Karpas-422 (cell line): Measurements from ENCODE around the gene RBM11. TPM values are rescaled to one million over a fixed set of nuclear protein-coding genes. Genes with fewer than 3 reads are reported as not detected.
A peak's percentile ranks its signal among the peaks of the same experiment; 100 is the strongest.
"Not testable (repeated sequence)": the region's sequence is repeated elsewhere in the genome, so short reads cannot be mapped to it uniquely, and the experiment has no call there.

ENCODE experiments used
- DNase-seq: peaks from one replicate; pipeline ENCODE4 v3.0.0-alpha.2; 2015
- H2AFZ ChIP-seq: fragments of 200-600 bp; sonication (generic); 2 replicates; pipeline ENCODE4 v1.6.1; 2014; ENCODE audit warnings: antibody characterized with exemption, low read length, mixed read lengths
- H3K27ac ChIP-seq: fragments of 200-600 bp; sonication (generic); 2 replicates; pipeline ENCODE4 v1.5.1; 2014; ENCODE audit warnings: mild to moderate bottlenecking, low read length, moderate library complexity
- H3K27me3 ChIP-seq: fragments of 200-600 bp; sonication (generic); 2 replicates; pipeline ENCODE4 v1.6.1; 2014; ENCODE audit warnings: low read length, mixed read lengths
- H3K36me3 ChIP-seq: fragments of 200-600 bp; sonication (generic); 2 replicates; pipeline ENCODE4 v1.6.1; 2014; ENCODE audit warnings: low read length, mixed read lengths; ENCODE audit not compliant: insufficient read depth
- H3K4me1 ChIP-seq: fragments of 200-600 bp; sonication (generic); 2 replicates; pipeline ENCODE4 v1.6.1; 2014; ENCODE audit warnings: mild to moderate bottlenecking, low read length, mixed read lengths
- H3K4me2 ChIP-seq: fragments of 200-600 bp; sonication (generic); 2 replicates; pipeline ENCODE4 v1.6.1; 2014; ENCODE audit warnings: low read length, low read depth, mild to moderate bottlenecking; ENCODE audit not compliant: poor library complexity, severe bottlenecking
- H3K4me3 ChIP-seq: fragments of 200-600 bp; sonication (generic); 2 replicates; pipeline ENCODE4 v1.5.1; 2014; ENCODE audit warnings: mild to moderate bottlenecking, antibody characterized with exemption, low read length, mixed read lengths
- H3K79me2 ChIP-seq: fragments of 200-600 bp; sonication (generic); 2 replicates; pipeline ENCODE4 v1.6.1; 2014; ENCODE audit warnings: mild to moderate bottlenecking, low read length, mixed read lengths
- H3K9ac ChIP-seq: fragments of 200-600 bp; sonication (generic); 2 replicates; pipeline ENCODE4 v1.6.0; 2014; ENCODE audit warnings: low read length
- H3K9me2 ChIP-seq: fragments of 200-600 bp; sonication (generic), shearing (Covaris generic); replicated peaks from 2 replicates; pipeline ENCODE4 v1.6.0; 2014; ENCODE audit warnings: mild to moderate bottlenecking, low read length, moderate library complexity; ENCODE audit not compliant: insufficient read depth
- H3K9me3 ChIP-seq: fragments of 300-700, 200-600 bp; sonication (generic); 2 replicates; pipeline ENCODE4 v1.6.1; 2014; ENCODE audit warnings: low read length, mixed read lengths
- H4K20me1 ChIP-seq: fragments of 200-600 bp; sonication (generic); 2 replicates; pipeline ENCODE4 v1.6.1; 2014; ENCODE audit warnings: mild to moderate bottlenecking, antibody characterized with exemption, low read length, low read depth; ENCODE audit not compliant: insufficient read depth
- total RNA-seq: library from RNA; depleted of rRNA; stranded (reverse); fragments of >200 nt; shearing (Covaris generic); gene quantifications from 2 replicates; pipeline ENCODE4 v1.2.3, GENCODE V29; 2014; ENCODE audit warnings: low replicate concordance; rRNA removed

RBM11 gene, protein sequence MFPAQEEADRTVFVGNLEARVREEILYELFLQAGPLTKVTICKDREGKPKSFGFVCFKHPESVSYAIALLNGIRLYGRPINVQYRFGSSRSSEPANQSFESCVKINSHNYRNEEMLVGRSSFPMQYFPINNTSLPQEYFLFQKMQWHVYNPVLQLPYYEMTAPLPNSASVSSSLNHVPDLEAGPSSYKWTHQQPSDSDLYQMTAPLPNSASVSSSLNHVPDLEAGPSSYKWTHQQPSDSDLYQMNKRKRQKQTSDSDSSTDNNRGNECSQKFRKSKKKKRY
- total RNA-seq = not detected in 2 replicates

DNA sequence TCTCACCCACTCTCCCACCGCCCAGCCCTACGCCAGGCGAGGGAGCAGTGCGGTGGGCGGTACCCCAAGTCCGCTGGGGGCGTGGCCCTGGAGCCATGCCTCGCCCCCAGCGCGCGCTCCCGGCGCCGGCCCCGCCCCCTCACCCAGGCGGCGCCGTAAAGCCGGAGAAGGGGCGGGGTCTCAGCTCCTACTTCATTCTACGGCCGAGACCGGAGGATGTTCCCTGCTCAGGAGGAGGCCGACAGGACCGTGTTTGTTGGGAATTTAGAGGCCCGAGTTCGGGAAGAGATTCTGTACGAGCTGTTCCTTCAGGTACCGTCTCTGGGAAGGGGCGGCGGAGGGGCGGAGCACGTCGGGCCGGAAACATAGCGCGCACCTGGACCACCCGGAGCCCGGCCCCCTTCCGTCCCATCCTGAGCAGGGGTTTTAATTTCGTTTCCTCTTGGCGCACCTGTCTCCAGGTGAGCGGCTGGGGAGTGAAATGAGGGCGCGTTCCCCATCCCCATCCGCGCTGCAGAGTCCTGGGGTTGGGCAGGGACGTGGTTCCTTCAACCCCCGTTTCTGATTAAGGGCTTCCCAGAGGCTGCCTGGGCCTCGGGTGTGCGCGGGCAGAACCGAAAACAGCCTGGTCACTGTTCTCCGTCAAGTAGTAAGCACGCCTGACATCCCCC, at the start of gene RBM11:
TSS of gene RBM11 (plus strand) at position 187 of the 671 bp plus-strand sequence. CDS start at position 217, 30 bp downstream.
- Histone ChIP-seq H3K36me3 (no peaks in the 10 kb centered on the region), H3K4me3 (peak within 1 kb of the TSS; percentile 25; the same call in 1 of the 2 replicates), H2AFZ (no peak within 1 kb of the TSS), H3K79me2 (no peaks in the 10 kb centered on the region), H3K4me1 (no peaks in the 10 kb centered on the region), H4K20me1 (no peaks in the 10 kb centered on the region), H3K4me2 (no peak within 1 kb of the TSS), H3K9ac (no peak within 1 kb of the TSS), H3K9me3 (no peaks in the 10 kb centered on the region), H3K9me2 (no peaks in the 10 kb centered on the region), H3K27me3 (no peaks in the 10 kb centered on the region), H3K27ac (no peak within 1 kb of the TSS)
- peak; percentile 45 for DNase-seq

DNA sequence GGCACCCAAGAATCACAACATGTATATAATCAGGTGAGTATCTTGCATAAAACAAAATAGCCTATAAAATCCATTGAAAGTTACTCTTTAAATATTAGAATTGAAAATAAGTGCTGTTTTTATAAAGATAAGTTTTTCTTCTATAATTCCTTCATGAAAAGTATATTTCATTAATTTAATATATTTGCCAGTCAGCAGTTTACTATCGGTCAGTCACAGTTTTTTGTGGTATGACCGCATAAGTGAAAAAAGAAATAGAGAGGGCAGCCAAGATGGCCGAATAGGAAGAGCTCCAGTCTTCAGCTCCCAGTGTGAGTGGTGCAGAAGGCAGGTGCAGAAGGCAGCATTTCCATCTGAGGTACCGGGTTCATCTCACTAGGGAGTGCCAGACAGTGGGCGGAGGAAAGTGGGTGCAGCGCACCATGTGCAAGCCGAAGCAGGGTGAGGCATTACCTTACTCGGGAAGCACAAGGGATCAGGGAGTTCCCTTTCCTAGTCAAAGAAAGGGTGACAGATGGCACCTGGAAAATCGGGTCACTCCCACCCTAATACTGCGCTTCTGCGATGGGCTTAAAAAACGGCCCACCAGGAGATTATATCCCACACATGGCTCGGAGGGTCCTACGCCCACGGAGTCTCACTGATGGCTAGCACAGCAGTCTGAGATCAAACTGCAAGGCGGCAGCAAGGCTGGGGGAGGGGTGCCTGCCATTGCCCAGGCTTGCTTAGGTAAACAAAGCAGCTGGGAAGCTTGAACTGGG, 49.3 kb upstream of the RBM11 start:
- not testable (repeated sequence) for H3K36me3 ChIP-seq, H3K9ac ChIP-seq, H2AFZ ChIP-seq, H3K4me3 ChIP-seq, H3K9me3 ChIP-seq, H3K27me3 ChIP-seq, H3K27ac ChIP-seq, H3K4me2 ChIP-seq, H4K20me1 ChIP-seq, DNase-seq, H3K79me2 ChIP-seq, H3K4me1 ChIP-seq, H3K9me2 ChIP-seq

DNA sequence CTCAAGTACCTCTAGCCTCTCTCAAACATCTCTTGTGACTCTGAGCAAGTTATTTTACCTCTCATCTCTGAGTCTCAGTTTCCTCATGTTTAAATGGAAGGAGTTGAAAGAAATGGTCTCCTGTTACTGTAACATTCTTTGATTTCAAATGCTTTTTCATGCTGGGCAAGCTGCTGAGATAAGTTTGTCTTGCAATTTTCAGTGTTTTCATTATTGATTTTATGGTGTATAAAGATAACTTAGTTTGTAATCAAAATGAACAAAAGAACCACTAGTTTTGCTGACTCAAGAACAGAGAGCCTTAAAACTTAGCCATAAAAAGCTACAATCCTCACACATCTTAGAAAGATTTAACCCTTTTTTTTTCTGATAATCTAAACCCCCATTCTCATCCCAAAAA, 9.7 kb upstream of the RBM11 start:
- no peaks in the 10 kb centered on the region for H4K20me1 ChIP-seq
- H3K9ac ChIP-seq = no peak overlapping the region
- H3K4me2 ChIP-seq = no peak overlapping the region
- no peaks in the 10 kb centered on the region for H3K4me1 ChIP-seq
- no peaks in the 10 kb centered on the region for H3K36me3 ChIP-seq
- H3K9me3 ChIP-seq = no peaks in the 10 kb centered on the region
- H3K27me3 ChIP-seq = no peaks in the 10 kb centered on the region
- H2AFZ ChIP-seq = no peak overlapping the region
- H3K79me2 ChIP-seq = no peaks in the 10 kb centered on the region
- no peaks in the 10 kb centered on the region for H3K9me2 ChIP-seq
- no peak overlapping the region for H3K27ac ChIP-seq
- no peak for DNase-seq
- no peak overlapping the region for H3K4me3 ChIP-seq

DNA sequence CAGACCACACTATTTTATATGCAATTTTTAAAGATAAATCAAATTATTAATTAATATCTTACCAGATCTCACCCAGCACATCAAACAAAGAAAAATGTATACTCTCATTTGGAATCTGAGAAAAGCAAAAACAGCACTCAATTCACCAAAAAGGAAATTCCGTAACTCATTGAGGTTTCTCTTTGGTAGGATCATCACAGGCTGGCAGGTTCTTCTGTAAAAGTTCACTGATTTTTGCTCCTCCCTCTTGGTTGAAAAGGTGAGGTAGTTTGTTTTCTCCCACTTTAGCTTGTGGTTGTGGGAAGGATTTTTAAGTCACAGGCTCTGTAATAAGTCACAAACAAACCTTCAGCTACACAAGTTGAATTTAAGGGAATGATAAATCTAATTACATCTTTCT, 5.2 kb upstream of the RBM11 start, which contains the start of gene LIPI:
TSS of gene LIPI (minus strand) at position 218 of the 400 bp plus-strand sequence. CDS start at position 108, 110 bp downstream.
- H3K36me3 ChIP-seq = no peaks in the 10 kb centered on the region
- H2AFZ ChIP-seq = no peak within 1 kb of the TSS
- H3K9ac ChIP-seq = no peak within 1 kb of the TSS
- H3K9me2 ChIP-seq = no peaks in the 10 kb centered on the region
- no peaks in the 10 kb centered on the region for H4K20me1 ChIP-seq
- no peaks in the 10 kb centered on the region for H3K4me1 ChIP-seq
- H3K4me3 ChIP-seq = no peak within 1 kb of the TSS
- no peaks in the 10 kb centered on the region for H3K79me2 ChIP-seq
- H3K27me3 ChIP-seq = no peaks in the 10 kb centered on the region
- no peak for DNase-seq
- no peak within 1 kb of the TSS for H3K27ac ChIP-seq
- H3K9me3 ChIP-seq = no peaks in the 10 kb centered on the region
- H3K4me2 ChIP-seq = no peak within 1 kb of the TSS

DNA sequence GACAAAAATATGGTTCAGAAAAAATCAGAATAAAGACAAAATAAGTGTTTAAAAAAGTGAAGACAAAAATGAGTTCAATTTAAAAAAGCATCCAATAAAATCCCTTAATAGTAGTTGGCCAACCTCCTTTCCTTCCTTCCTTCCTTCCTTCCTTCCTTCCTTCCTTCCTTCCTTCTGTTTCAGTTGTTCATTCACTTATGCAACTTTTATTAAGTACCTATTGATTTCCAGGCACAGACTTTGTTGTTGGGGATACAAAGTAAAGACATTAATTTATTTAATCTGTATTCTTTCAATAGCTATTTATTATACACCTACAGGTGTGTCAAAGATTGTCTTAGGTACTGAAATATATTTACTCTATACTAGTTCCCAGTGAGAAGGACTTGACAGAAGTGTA, 2.8 kb upstream of the RBM11 start:
- Histone ChIP-seq H3K9me3 (no peaks in the 10 kb centered on the region), H3K27me3 (no peaks in the 10 kb centered on the region), H2AFZ (no peak overlapping the region), H3K79me2 (no peaks in the 10 kb centered on the region), H4K20me1 (no peaks in the 10 kb centered on the region), H3K9me2 (no peaks in the 10 kb centered on the region), H3K9ac (no peak overlapping the region), H3K4me3 (no peak overlapping the region), H3K4me2 (no peak overlapping the region), H3K27ac (no peak overlapping the region), H3K4me1 (no peaks in the 10 kb centered on the region), H3K36me3 (no peaks in the 10 kb centered on the region)
- DNase-seq = no peak

DNA sequence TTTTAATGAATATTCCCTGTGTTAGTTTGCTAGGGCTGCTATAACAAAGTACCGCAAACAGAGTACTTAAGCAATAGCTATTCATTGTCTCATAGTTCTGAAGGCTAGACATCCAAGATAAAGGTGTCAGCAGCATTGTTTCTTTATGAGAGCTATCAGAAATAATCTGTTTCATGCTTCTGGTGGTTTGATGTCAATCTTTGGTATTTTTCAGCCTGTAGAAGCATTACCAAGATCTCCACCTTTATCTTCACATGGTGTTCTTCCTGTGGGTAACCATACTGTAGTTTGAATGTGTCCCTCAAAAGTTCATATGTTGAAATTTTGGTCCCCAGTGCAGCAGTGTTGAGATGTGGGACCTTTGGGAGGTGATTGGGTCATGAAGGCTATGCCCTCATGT, 7.4 kb downstream of the RBM11 start:
- no peak overlapping the region for H3K4me2 ChIP-seq
- H3K27ac ChIP-seq = no peak overlapping the region
- H3K9me3 ChIP-seq = peaks cover 9% of the 10 kb centered on the region; the same call in 1 of the 2 replicates
- no peaks in the 10 kb centered on the region for H3K79me2 ChIP-seq
- no peak overlapping the region for H3K4me3 ChIP-seq
- H3K36me3 ChIP-seq = no peaks in the 10 kb centered on the region
- no peaks in the 10 kb centered on the region for H3K4me1 ChIP-seq
- no peaks in the 10 kb centered on the region for H3K9me2 ChIP-seq
- H2AFZ ChIP-seq = no peak overlapping the region
- H3K9ac ChIP-seq = no peak overlapping the region
- no peaks in the 10 kb centered on the region for H3K27me3 ChIP-seq
- no peak for DNase-seq
- no peaks in the 10 kb centered on the region for H4K20me1 ChIP-seq

DNA sequence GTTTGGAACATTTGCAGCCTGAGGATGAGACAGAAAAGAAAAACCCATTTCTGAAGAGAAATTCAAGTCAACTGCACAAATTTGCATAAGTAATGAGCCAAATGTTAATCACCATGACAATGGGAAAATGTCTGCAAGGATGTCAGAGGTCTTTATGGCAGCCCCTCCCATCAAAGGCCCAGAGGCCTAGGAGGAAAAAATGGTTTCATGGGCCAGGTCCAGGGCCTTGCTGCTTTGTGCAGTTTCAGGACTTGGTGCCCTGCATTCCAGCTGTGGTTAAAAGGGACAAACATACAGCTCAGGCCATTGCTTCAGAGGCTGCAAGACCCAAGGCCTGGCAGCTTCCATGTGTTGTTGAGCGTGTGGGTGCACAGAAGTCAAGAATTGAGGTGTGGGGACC, 13.4 kb downstream of the RBM11 start:
- Histone ChIP-seq H3K4me1 (no peaks in the 10 kb centered on the region), H3K27ac (no peak overlapping the region), H3K9me2 (0 out of 2 replicates have a peak, but pooled peaks cover 4% of the 10 kb centered on the region), H2AFZ (no peak overlapping the region), H3K4me3 (no peak overlapping the region), H3K4me2 (no peak overlapping the region), H3K27me3 (no peaks in the 10 kb centered on the region), H3K36me3 (no peaks in the 10 kb centered on the region), H4K20me1 (no peaks in the 10 kb centered on the region), H3K9ac (no peak overlapping the region), H3K79me2 (no peaks in the 10 kb centered on the region), H3K9me3 (peaks cover 8% of the 10 kb centered on the region; the same call in 1 of the 2 replicates)
- no peak for DNase-seq

DNA sequence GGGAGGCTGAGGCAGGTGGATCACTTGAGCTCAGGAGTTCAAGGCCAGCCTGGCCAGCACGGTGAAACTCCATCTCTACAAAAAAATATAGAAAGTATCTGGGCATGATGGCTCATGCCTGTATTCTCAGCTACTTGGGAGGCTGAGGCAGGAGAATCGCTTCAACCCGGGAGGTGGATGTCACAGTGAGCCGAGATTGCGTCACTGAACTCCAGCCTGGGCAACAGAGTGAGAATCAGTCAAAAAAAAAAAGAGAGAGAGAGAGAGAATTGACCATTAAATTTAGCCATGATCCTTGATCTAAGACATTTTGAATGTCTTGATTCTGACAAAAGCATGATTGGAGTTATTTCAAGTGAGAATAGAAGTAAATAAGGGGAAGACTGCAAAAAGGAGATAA, 19.1 kb downstream of the RBM11 start:
- DNase-seq = no peak
- Histone ChIP-seq H3K79me2 (no peaks in the 10 kb centered on the region), H3K27me3 (no peaks in the 10 kb centered on the region), H3K4me1 (no peaks in the 10 kb centered on the region), H3K36me3 (no peaks in the 10 kb centered on the region), H3K4me2 (no peak overlapping the region), H2AFZ (no peak overlapping the region), H4K20me1 (no peaks in the 10 kb centered on the region), H3K9me2 (0 out of 2 replicates have a peak, but pooled peaks cover 4% of the 10 kb centered on the region), H3K9ac (no peak overlapping the region), H3K4me3 (no peak overlapping the region), H3K27ac (no peak overlapping the region), H3K9me3 (peaks cover 3% of the 10 kb centered on the region; the same call in 1 of the 2 replicates)
